ENCODE measurements around the gene SERTAD4.

DNA sequence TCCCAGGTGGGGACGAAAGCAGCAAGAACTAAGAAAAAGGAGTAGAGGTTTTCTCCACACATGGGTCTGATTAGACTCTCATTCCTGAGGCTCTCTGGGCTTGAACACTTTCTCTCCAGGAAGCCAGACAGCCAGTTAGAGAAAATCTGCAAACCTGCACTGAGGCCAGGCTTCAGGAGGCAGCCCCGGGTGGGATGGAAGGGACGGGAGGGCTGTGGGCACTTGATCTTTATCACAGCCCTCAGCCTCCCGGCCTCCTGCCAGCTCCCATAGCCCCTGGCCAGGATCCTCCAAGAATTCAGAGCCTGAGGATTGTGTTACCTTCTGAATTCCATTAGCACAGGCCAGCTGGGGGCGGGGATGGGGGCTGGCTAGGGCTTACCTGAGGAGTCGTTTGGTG lies 40.1 kb downstream of the SERTAD4 start:
- TF ChIP-seq SUZ12 (IDR thresholded peaks at IDR 0.05; ENCODE audit: extremely low read depth, insufficient read depth, insufficient read length) = no peak
- no peak for TF ChIP-seq YY1 (IDR thresholded peaks at IDR 0.05; ENCODE audit: insufficient read depth, insufficient read length)
- no peak for TF ChIP-seq ZNF274 (IDR thresholded peaks at IDR 0.05; ENCODE audit: low read depth, low read length)
